A673 (cell line): ENCODE data around the gene IL1R1. TPM values are rescaled to one million over a fixed set of nuclear protein-coding genes. Genes with fewer than 3 reads are reported as not detected.
A peak's percentile ranks its signal among the peaks of the same experiment; 100 is the strongest.

Source experiments
- BruUV-seq: library from RNA; stranded (reverse); fragments of 400-500 nt; replicated peaks from 2 replicates; lab custom pipeline; 2021; lab: Mats Ljungman, UMichigan
- CTCF ChIA-PET: fragments of 300-600 bp; sonication (Branson Sonifier 250); formaldehyde crosslinking; loops from one replicate; lab custom pipeline; 2022; ENCODE audit warnings: antibody characterized with exemption; lab: Charles Lee
- POLR2A ChIA-PET: fragments of 300-600 bp; sonication (Branson Sonifier 250); formaldehyde crosslinking; loops from one replicate; lab custom pipeline; 2022; ENCODE audit warnings: antibody characterized with exemption; ENCODE audit not compliant: low non-redundant PET; lab: Charles Lee
- DNase-seq: peaks from one replicate; pipeline ENCODE4 v3.0.0-alpha.2; 2015; ENCODE audit warnings: low spot score
- H3K27ac ChIP-seq: fragments of 200-600 bp; sonication (generic); 2 replicates; pipeline ENCODE4 v1.5.1; 2016; ENCODE audit warnings: mixed run types, low read depth, mild to moderate bottlenecking, mixed read lengths, antibody characterized with exemption, low read length; ENCODE audit not compliant: poor library complexity, severe bottlenecking
- H3K27me3 ChIP-seq: fragments of 200-600 bp; sonication (generic); replicated peaks from 2 replicates; pipeline ENCODE4 v1.6.1; 2017; ENCODE audit warnings: mixed run types, low read depth, mild to moderate bottlenecking, mixed read lengths, antibody characterized with exemption, low read length; ENCODE audit not compliant: insufficient read depth, poor library complexity
- H3K36me3 ChIP-seq: fragments of 200-600 bp; sonication (generic); 2 replicates; pipeline ENCODE4 v1.6.1; 2016; ENCODE audit warnings: mixed run types, mild to moderate bottlenecking, mixed read lengths, antibody characterized with exemption, low read length; ENCODE audit not compliant: insufficient read depth, poor library complexity, severe bottlenecking
- H3K4me1 ChIP-seq: fragments of 200-600 bp; sonication (generic); 2 replicates; pipeline ENCODE4 v1.6.1; 2017; ENCODE audit warnings: mixed run types, mild to moderate bottlenecking, mixed read lengths, antibody characterized with exemption, low read length; ENCODE audit not compliant: insufficient read depth, poor library complexity, severe bottlenecking
- H3K4me3 ChIP-seq: fragments of 200-600 bp; sonication (generic); 2 replicates; pipeline ENCODE4 v1.5.1; 2016; ENCODE audit warnings: low read depth, mixed run types, mild to moderate bottlenecking, mixed read lengths, low read length; ENCODE audit not compliant: poor library complexity, severe bottlenecking
- H3K9me3 ChIP-seq: fragments of 200-600 bp; sonication (generic); 2 replicates; pipeline ENCODE4 v1.6.1; 2016; ENCODE audit warnings: mixed run types, low read depth, mild to moderate bottlenecking, mixed read lengths, antibody characterized with exemption, low read length; ENCODE audit not compliant: poor library complexity, severe bottlenecking
- EZH2 ChIP-seq: fragments of 200-600 bp; sonication (generic); IDR thresholded peaks from 2 replicates; pipeline ENCODE4 v1.6.1; 2017; ENCODE audit warnings: borderline replicate concordance, low read depth, mild to moderate bottlenecking, mixed read lengths, antibody characterized with exemption, low read length; ENCODE audit not compliant: poor library complexity, severe bottlenecking
- intact Hi-C: fragments of 100-400 bp; cut with micrococcal nuclease; formaldehyde crosslinking; loops from one replicate; pipeline ENCODE4 v1.10.0; 2022; ENCODE audit not compliant: unreplicated experiment
- total RNA-seq: library from RNA; stranded (reverse); gene quantifications from 2 replicates; pipeline ENCODE4 v1.2.3, GENCODE V29; 2021
- TF ChIP-seq, protein P1 (sequence below): fragments of 300-800, 200-600 bp; sonication (generic); conservative IDR thresholded peaks from 2 replicates; pipeline ENCODE4 v1.5.1; 2017; ENCODE audit warnings: low read depth, mild to moderate bottlenecking, antibody characterized with exemption, low read length, moderate library complexity, mixed read lengths

IL1R1 gene
- total RNA-seq, 1 experiment from 2014 or later = 0.45 TPM

DNA sequence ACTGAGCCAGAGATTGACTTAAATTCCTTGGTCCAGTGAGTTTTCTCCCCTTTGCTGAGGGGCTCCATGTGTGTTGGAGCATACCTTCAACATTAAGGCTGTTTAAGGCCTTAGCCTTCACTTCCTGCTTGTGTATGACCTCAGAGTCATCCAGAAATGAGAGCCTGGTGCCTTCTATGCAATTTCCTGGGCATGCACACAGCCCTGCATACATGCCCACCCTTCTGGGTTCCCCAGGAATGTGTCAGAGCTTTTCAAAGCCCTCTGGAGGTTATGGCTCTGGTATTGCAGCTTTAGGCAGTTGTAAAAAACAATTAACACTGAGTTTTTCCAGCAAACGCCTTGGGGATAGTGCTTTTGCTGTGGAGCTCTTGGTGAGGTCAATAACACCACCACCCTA is 16.7 kb downstream of the IL1R1 start:
- intact Hi-C loops = no loop called here
- Histone ChIP-seq H3K36me3 (no peaks in the 10 kb centered on the region), H3K9me3 (no peaks in the 10 kb centered on the region), H3K4me3 (no peak overlapping the region), H3K27ac (no peak overlapping the region), H3K27me3 (no peaks in the 10 kb centered on the region), H3K4me1 (no peaks in the 10 kb centered on the region)
- DNase-seq = no peak
- ChIA-PET CTCF (no interaction called here), POLR2A (no interaction called here)
- TF ChIP-seq, protein P1, sequence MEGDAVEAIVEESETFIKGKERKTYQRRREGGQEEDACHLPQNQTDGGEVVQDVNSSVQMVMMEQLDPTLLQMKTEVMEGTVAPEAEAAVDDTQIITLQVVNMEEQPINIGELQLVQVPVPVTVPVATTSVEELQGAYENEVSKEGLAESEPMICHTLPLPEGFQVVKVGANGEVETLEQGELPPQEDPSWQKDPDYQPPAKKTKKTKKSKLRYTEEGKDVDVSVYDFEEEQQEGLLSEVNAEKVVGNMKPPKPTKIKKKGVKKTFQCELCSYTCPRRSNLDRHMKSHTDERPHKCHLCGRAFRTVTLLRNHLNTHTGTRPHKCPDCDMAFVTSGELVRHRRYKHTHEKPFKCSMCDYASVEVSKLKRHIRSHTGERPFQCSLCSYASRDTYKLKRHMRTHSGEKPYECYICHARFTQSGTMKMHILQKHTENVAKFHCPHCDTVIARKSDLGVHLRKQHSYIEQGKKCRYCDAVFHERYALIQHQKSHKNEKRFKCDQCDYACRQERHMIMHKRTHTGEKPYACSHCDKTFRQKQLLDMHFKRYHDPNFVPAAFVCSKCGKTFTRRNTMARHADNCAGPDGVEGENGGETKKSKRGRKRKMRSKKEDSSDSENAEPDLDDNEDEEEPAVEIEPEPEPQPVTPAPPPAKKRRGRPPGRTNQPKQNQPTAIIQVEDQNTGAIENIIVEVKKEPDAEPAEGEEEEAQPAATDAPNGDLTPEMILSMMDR = no peak
- no peak for TF ChIP-seq EZH2
- no TSS peak for BruUV-seq

DNA sequence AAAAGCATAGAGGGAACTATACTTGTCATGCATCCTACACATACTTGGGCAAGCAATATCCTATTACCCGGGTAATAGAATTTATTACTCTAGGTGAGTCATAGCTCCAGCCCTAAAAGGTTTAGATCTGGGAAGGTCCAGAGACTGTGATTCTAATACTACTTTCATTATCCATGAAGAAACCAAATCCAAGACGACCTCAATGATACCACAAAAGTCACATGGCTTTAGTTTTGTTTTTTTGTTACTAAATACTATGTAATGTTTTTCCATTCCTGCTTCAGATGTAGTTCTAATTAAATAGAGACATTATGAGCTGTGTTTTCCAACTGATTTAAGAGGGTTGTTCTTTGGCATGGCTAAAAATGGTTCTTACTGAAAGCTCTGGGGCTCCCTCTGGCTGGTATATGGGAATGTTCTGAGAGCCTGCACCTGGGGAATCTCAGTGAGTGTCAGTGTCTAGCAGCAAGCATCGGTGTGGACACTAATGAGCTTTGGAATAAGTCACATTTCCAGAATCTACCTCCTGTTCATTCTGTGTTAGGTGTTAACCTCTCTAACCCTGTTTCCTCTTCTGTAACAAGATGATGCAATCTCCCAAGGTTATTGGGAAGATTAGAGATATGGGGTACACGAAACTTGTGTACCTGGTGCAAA is 23.8 kb downstream of the IL1R1 start:
- CTCF ChIA-PET = interaction anchor here (1.0 kb wide), 1 partner anchor 24 kb away, joined by 5 read pairs; no protein-coding TSS in a partner anchor
- Histone ChIP-seq H3K27me3 (no peaks in the 10 kb centered on the region), H3K9me3 (no peaks in the 10 kb centered on the region), H3K27ac (no peak overlapping the region), H3K4me1 (no peaks in the 10 kb centered on the region), H3K36me3 (no peaks in the 10 kb centered on the region), H3K4me3 (no peak overlapping the region)
- TF ChIP-seq, protein P1 = peak; percentile 43; the same call in 1 of the 2 replicates
- no peak for TF ChIP-seq EZH2
- intact Hi-C loops = loop anchor here (5.0 kb wide), 1 partner anchor 144 kb away; no protein-coding TSS in a partner anchor
- POLR2A ChIA-PET = no interaction called here
- no TSS peak for BruUV-seq
- peak; percentile 8 for DNase-seq

DNA sequence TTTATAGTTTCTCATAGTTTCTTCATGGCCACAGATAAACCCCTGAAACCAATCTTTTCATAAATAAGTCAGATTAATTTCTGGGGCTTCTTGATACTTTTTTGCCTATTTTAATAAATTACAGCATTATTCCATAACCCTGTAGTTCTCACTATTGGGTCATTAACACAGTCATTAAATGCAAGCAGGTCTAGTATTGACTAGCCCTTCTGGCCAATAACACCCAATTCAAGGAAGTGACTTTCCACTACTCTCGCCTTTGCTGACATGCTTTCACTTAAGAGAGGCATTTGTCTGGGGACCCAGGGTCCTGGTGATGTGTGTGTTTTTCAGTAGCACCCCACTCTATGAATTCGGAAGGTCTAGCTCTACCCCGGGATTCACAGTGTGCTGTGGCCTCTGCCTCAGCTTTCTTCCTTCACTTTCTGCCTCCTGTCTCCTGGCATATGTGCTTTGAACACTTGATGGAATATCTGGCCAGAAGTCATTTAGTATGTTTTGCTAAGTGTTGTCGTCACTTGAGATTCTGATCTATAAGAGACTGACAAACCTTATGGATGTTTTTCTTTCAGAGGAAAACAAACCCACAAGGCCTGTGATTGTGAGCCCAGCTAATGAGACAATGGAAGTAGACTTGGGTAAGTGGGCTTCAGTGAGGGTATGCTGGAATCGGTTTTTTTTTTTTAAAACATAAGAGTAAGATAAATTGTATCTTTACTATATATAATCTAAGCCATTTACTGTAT is 25.7 kb downstream of the IL1R1 start:
- H3K4me1 ChIP-seq = no peaks in the 10 kb centered on the region
- TF ChIP-seq, protein P1 = no peak
- TF ChIP-seq EZH2 = no peak
- intact Hi-C loops = loop anchor here (5.0 kb wide), 1 partner anchor 146 kb away; no protein-coding TSS in a partner anchor
- DNase-seq = no peak
- POLR2A ChIA-PET = no interaction called here
- BruUV-seq = no TSS peak
- no peaks in the 10 kb centered on the region for H3K36me3 ChIP-seq
- no peaks in the 10 kb centered on the region for H3K27me3 ChIP-seq
- CTCF ChIA-PET = no interaction called here
- H3K9me3 ChIP-seq = no peaks in the 10 kb centered on the region
- no peak overlapping the region for H3K27ac ChIP-seq
- H3K4me3 ChIP-seq = no peak overlapping the region
